ENCODE results near the gene ZNF626. TPM values are rescaled to one million over a fixed set of nuclear protein-coding genes. Genes with fewer than 3 reads are reported as not detected.
"Not testable (repeated sequence)": the region's sequence is repeated elsewhere in the genome, so short reads cannot be mapped to it uniquely, and the experiment has no call there.

Gene ZNF626
- total and polyA plus RNA-seq, 4 donors: 13.4 to 28.7 (median 18.3) TPM

- Histone ChIP-seq H3K4me1 (ENCODE audit: control insufficient read depth, insufficient read depth, low read length) (no peaks in the 10 kb centered on the region), H3K36me3 (ENCODE audit: control insufficient read depth, insufficient read depth, low read length) (peaks cover 15% of the 10 kb centered on the region), H3K4me3 (ENCODE audit: low read depth, low read length) (no peak overlapping the region), H3K27ac (ENCODE audit: low read depth, low read length) (no peak overlapping the region), H3K9me3 (ENCODE audit: control insufficient read depth, insufficient read depth, low read length) (peaks cover 14% of the 10 kb centered on the region), H3K27me3 (ENCODE audit: control insufficient read depth, insufficient read depth, low read length) (no peaks in the 10 kb centered on the region)
- no CpG with 5 or more reads among the region's 2 CpGs for WGBS (ENCODE audit: insufficient coverage)
- no peak for DNase-seq (ENCODE audit: low read depth in 4 of 6, low spot score in 6 of 6)
Measured at GRCh38 chr19:20640023-20640422, 21.3 kb downstream of the ZNF626 start.

GRCh38 chr19:20624560-20624959 is 36.8 kb downstream of the ZNF626 start:
- H3K27me3 ChIP-seq (ENCODE audit: control insufficient read depth, insufficient read depth, low read length); H3K4me1 ChIP-seq (ENCODE audit: control insufficient read depth, insufficient read depth, low read length); H3K4me3 ChIP-seq (ENCODE audit: low read depth, low read length); DNase-seq (ENCODE audit: low read depth in 4 of 6, low spot score in 6 of 6); H3K27ac ChIP-seq (ENCODE audit: low read depth, low read length); H3K36me3 ChIP-seq (ENCODE audit: control insufficient read depth, insufficient read depth, low read length): not testable (repeated sequence)
- WGBS (ENCODE audit: insufficient coverage): no CpG with 5 or more reads among the region's 2 CpGs
- peaks cover 12% of the 10 kb centered on the region for H3K9me3 ChIP-seq (ENCODE audit: control insufficient read depth, insufficient read depth, low read length)

- Histone ChIP-seq H3K27me3 (ENCODE audit: control insufficient read depth, insufficient read depth, low read length) (no peaks in the 10 kb centered on the region), H3K4me3 (ENCODE audit: low read depth, low read length) (no peak overlapping the region), H3K27ac (ENCODE audit: low read depth, low read length) (no peak overlapping the region), H3K9me3 (ENCODE audit: control insufficient read depth, insufficient read depth, low read length) (no peaks in the 10 kb centered on the region), H3K36me3 (ENCODE audit: control insufficient read depth, insufficient read depth, low read length) (no peaks in the 10 kb centered on the region), H3K4me1 (ENCODE audit: control insufficient read depth, insufficient read depth, low read length) (no peaks in the 10 kb centered on the region)
- WGBS (ENCODE audit: insufficient coverage): no CpG with 5 or more reads among the region's 2 CpGs
- no peak for DNase-seq (ENCODE audit: low read depth in 4 of 6, low spot score in 6 of 6)
Measured at GRCh38 chr19:20616071-20616470, 45.3 kb downstream of the ZNF626 start.

GRCh38 chr19:20614971-20615370 is 46.4 kb downstream of the ZNF626 start:
- H3K4me1 ChIP-seq (ENCODE audit: control insufficient read depth, insufficient read depth, low read length); H3K9me3 ChIP-seq (ENCODE audit: control insufficient read depth, insufficient read depth, low read length); H3K36me3 ChIP-seq (ENCODE audit: control insufficient read depth, insufficient read depth, low read length); DNase-seq (ENCODE audit: low read depth in 4 of 6, low spot score in 6 of 6); H3K4me3 ChIP-seq (ENCODE audit: low read depth, low read length); H3K27ac ChIP-seq (ENCODE audit: low read depth, low read length); H3K27me3 ChIP-seq (ENCODE audit: control insufficient read depth, insufficient read depth, low read length): not testable (repeated sequence)
- WGBS (ENCODE audit: insufficient coverage): 74% methylated on average over 3 of the region's 4 CpGs

GRCh38 chr19:20612711-20613316 is 48.6 kb downstream of the ZNF626 start:
- H3K9me3 ChIP-seq (ENCODE audit: control insufficient read depth, insufficient read depth, low read length): no peaks in the 10 kb centered on the region
- 80% methylated on average over 1 of the region's 5 CpGs for WGBS (ENCODE audit: insufficient coverage)
- no peak overlapping the region for H3K4me3 ChIP-seq (ENCODE audit: low read depth, low read length)
- no peaks in the 10 kb centered on the region for H3K27me3 ChIP-seq (ENCODE audit: control insufficient read depth, insufficient read depth, low read length)
- H3K27ac ChIP-seq (ENCODE audit: low read depth, low read length): no peak overlapping the region
- no peak for DNase-seq (ENCODE audit: low read depth in 4 of 6, low spot score in 6 of 6)
- H3K4me1 ChIP-seq (ENCODE audit: control insufficient read depth, insufficient read depth, low read length): no peaks in the 10 kb centered on the region
- H3K36me3 ChIP-seq (ENCODE audit: control insufficient read depth, insufficient read depth, low read length): no peaks in the 10 kb centered on the region

GRCh38 chr19:20611866-20612265 is 49.5 kb downstream of the ZNF626 start:
- no peaks in the 10 kb centered on the region for H3K4me1 ChIP-seq (ENCODE audit: control insufficient read depth, insufficient read depth, low read length)
- H3K9me3 ChIP-seq (ENCODE audit: control insufficient read depth, insufficient read depth, low read length): no peaks in the 10 kb centered on the region
- H3K4me3 ChIP-seq (ENCODE audit: low read depth, low read length): no peak overlapping the region
- H3K27ac ChIP-seq (ENCODE audit: low read depth, low read length): no peak overlapping the region
- WGBS (ENCODE audit: insufficient coverage): 96% methylated on average over 4 of the region's 6 CpGs
- no peak for DNase-seq (ENCODE audit: low read depth in 4 of 6, low spot score in 6 of 6)
- no peaks in the 10 kb centered on the region for H3K36me3 ChIP-seq (ENCODE audit: control insufficient read depth, insufficient read depth, low read length)
- H3K27me3 ChIP-seq (ENCODE audit: control insufficient read depth, insufficient read depth, low read length): no peaks in the 10 kb centered on the region

GRCh38 chr19:20607943-20608342 is 53.4 kb downstream of the ZNF626 start:
- no peaks in the 10 kb centered on the region for H3K9me3 ChIP-seq (ENCODE audit: control insufficient read depth, insufficient read depth, low read length)
- DNase-seq (ENCODE audit: low read depth in 4 of 6, low spot score in 6 of 6): no peak
- no peaks in the 10 kb centered on the region for H3K27me3 ChIP-seq (ENCODE audit: control insufficient read depth, insufficient read depth, low read length)

More at GRCh38 chr19:20607943-20608342, 53.4 kb downstream of the ZNF626 start:
- Histone ChIP-seq H3K4me3 (ENCODE audit: low read depth, low read length) (no peak overlapping the region), H3K4me1 (ENCODE audit: control insufficient read depth, insufficient read depth, low read length) (no peaks in the 10 kb centered on the region), H3K27ac (ENCODE audit: low read depth, low read length) (no peak overlapping the region), H3K36me3 (ENCODE audit: control insufficient read depth, insufficient read depth, low read length) (no peaks in the 10 kb centered on the region)
- no CpG with 5 or more reads among the region's 1 CpG for WGBS (ENCODE audit: insufficient coverage)

Other genes with a start within 250 kb of the ZNF626 start
- 10 to 100 TPM; 27.9 to 48.5 TPM for gene ZNF737, start 95.8 kb downstream of the ZNF626 start, total RNA-seq
- gene ZNF737, start 95.8 kb downstream of the ZNF626 start, polyA plus RNA-seq (ENCODE audit: insufficient read length in 2 of 2): 10 to 100 TPM; 13.5 to 19.9 TPM
- gene ZNF66, start 114.7 kb upstream of the ZNF626 start, total RNA-seq: 10 to 100 TPM in 1 of 2 donors, 1 to 10 TPM in 1; 8.0 to 10.1 TPM
- 1 to 10 TPM; 3.4 to 4.7 TPM for gene ZNF66, start 114.7 kb upstream of the ZNF626 start, polyA plus RNA-seq (ENCODE audit: insufficient read length in 2 of 2)

Data from spinal cord (tissue), 10 donors.